ENCODE data around the gene ACOT2.
A peak's percentile ranks its signal among the peaks of the same experiment; 100 is the strongest.
"Not testable (repeated sequence)": the region's sequence is repeated elsewhere in the genome, so short reads cannot be mapped to it uniquely, and the experiment has no call there.

ACOT2 gene

DNA sequence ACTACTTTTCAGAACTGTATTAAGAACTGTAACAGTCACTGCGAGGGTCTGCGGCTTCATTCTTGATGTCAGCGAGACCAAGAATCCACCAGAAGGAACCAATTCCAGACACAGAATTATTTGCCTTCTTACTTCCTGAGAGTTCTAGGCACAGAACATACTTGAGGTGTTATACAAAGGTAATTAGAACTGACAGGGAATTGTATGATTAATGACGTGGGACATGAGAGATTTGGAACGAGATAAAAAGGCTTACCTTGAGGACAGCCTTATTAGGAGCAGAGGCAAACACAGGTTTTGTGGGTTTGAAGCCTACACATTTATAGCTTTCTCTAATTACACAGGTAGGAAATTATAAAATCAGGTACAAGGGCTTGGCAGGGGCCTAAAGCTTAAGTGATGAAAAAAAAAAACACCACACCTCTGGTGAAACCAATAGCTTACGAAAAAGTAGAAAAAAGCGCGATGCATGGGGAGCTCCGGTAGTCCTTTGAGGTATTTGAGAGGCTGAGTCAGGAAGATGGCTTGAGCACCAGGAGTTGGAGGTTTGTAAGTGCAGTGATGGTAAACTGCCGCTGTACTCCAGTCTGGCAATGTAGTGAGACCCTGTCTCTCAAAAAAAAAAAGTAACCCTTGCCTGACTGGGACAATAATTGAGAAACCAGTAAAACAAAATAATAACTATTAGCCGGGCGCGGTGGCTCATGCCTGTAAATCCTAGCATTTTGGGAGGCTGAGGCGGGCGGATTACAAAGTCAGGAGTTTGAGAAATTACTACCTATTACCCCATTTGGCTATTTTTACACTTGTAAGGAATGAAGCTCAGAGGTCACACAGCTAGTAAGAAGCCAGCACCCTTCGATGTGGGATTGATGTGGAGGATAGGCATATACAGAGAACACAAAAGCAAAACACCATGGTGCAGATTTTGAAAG, 795 bp upstream of the ACOT2 start:
- DNase-seq (ENCODE audit: low spot score), result no peak

DNA sequence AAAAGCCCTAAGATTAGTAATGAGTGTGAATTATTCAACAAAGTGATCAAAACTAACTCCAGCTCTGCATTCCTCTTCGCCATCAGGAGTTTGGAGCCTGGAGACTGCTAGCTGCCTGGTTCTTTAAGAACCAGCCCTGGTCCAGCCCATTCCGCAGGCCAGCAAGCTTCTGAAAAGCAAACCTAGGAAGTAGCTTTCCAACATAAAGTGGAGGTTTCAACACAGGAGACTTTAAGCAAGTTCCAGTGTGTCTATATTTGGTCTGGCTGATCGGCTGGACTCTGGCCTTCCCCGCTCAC, 178 bp upstream of the ACOT2 start:
- not testable (repeated sequence) for DNase-seq (ENCODE audit: low spot score)

DNA sequence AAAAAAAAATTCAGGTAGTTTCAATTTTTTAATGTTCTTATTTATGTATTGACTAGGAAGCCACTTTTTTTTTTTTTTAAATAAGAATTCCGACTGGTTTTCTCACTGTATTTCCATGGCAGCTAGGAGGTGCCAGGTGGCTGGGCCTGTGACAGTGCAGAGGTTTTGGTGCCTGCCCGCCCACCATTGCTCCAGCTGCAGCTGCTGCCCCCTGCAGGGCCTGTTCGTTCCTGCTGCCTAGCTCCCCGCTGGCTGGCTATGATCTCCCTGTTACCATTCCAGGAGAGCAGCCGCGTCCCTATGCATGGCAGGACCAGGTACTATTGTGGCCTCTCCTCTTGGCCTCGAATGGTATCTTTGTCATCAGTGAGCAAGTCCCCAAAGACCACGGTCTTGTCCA, 1.9 kb downstream of the ACOT2 start:
- peak; percentile 34 for DNase-seq (ENCODE audit: low spot score)

DNA sequence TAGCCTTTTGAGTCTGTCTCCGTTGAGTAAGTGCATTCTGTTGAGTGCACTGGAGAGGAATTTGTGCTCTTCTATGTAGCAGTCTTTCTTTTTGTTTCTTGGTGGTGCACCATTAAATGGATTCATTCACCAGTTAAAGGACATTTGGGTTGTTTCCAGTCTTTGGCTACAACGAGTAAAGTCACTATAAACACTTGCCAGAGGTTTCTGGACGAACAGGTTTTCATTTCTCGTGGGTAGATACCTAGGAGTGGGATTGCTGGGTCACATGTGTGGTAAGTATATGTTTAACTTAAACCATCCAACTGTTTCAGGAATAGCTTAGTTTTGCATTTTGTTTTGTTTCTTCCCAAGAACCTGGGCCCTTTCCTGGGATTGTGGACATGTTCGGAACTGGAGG, 4.0 kb downstream of the ACOT2 start:
- not testable (repeated sequence) for DNase-seq (ENCODE audit: low spot score)

DNA sequence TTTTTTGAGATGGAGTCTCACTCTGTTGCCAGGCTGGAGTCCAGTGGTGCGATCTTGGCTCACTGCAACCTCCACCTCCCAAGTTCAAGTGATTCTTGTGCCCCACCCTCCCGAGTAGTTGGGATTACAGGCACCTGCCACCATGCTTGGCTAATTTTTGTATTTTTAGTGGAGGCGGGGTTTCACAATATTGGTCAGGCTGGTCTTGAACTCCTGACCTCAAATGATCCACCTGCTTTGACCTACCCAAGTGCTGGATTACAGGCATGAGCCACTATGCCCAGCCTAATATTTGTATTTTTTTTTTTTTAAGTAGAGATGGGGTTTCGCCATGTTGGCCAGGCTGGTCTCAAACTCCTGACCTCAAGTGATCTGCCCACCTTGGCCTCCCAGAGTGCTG, 4.7 kb downstream of the ACOT2 start:
- DNase-seq (ENCODE audit: low spot score), result not testable (repeated sequence)

DNA sequence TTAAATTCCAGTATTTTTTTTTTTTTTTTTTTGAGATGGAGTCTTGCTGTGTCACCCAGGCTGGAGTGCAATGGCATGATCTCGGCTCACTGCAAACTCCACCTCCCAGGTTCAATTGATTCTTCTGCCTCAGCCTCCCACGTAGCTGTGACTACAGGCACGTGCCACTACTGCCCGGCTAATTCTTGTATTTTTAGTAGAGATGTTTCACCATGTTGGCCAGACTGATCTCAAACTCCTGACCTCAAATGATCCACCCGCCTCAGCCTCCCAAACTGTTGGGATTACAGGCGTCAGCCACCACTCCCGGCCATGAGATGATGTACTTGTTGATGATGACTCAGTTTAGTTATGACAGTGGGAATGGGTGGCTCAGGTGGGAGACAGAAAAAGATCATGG, 5.2 kb downstream of the ACOT2 start:
- DNase-seq (ENCODE audit: low spot score), result not testable (repeated sequence)

DNA sequence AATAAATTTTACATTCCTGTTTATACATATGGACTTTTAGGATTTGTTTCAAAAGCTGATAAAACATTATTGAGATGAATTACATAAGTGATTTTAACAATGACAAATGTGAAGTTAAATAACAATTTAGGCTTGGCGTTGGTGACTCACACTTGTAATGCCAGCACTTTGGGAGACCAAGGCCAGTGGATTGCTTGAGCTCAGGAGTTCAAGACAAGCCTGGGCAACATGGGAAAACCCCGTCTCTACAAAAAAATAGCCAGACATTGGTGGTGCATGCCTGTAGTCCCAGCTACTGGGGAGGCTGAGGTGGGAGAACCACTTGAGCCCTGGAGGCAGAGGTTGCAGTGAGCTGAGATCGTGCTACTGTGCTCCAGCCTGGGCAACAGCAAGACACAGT, 7.4 kb downstream of the ACOT2 start:
- DNase-seq (ENCODE audit: low spot score), result no peak

DNA sequence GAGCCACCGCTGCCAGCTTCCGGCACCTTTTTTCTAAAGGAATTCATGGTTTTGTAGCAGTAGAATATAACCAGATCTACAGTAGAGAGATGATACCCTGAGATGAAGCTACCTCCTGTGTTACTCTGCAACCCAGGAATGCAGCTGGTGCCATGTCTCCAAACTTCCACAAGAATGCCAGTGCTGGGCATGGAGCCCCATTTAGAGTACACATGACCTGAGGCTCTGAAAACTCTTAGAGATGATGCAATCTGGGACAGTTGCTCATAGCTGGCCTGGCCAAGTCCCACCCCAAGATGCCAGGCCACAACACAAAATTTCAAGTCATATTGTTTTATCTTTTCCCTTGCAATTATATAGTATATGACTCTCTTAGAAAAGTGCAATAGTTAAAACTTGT, 8.2 kb downstream of the ACOT2 start:
- DNase-seq (ENCODE audit: low spot score), result not testable (repeated sequence)

DNA sequence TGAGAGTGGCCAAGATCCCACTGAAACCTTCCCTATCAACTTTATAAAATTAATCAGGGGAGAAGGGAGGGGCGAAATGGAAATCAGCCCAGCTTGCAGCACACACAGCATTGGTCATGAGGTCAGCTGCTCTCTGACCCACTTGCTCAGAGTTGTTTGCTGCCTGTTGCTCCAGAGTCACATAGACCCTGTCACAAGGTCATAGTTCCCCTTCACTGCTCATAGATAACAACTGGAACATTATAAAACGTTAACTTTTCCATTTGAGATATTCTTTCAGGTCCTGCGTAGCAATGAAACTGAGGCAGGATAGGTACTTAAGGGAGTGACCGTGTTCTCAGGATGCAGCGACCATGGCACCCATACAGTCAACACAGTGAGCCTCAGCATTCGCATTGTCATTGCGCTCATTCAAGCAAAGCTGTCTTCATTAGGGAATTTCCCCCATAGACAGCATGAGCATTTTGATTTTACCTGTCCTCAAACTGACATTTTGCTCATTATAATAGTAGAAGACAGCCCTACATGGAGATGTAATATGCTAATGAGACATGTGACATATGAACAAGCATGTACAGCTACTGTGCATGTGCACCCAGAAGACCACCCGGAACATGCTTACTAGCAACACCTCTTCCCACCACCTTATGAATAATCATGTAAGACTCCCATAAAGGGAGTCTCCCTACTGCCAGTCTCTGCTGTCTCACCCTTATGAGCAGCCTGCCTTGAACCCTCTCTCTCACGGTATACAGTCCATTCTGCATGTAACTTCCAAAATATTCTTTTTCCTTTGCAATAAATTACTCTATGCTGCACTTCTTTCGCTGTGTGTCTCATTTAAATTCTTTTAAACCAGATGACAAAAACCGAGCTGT, 13.3 kb downstream of the ACOT2 start:
- DNase-seq (ENCODE audit: low spot score), result not testable (repeated sequence)

DNA sequence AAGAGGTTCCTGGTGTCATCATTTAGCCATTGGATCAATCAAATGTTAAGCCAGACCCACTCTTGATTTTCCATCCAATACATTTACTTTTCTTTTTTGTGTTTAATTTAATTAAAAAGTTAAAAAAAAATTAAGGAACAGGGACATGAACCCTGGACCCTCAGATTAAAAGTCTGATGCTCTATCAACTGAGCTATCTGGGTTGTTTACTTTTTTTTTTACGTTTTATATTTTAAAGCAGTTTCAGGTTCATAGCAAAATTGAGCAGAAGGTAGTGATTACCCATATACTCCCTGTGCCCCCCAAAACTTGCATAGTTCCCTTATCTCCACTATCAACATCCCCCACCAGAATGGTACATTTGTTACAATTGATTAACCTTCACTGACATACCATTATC, 19.7 kb downstream of the ACOT2 start:
- DNase-seq (ENCODE audit: low spot score), result no peak

DNA sequence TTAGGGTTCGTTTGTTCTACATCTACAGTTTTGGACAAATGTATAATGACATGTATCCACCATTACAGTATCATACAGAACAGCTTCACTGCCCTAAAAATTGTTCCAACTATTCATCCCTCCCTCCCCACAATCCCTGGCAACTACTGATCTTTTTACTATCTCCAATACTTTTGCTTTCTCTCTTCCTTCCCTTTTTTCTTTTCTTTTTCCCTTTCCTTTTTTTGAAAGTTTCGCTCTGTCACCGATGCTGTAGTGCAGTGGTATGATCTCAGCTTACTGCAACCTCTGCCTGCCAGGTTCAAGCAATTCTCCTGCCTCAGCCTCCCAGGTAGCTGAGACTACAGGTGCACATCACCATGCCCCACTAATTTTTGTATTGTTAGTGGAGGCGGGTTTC, 20.1 kb downstream of the ACOT2 start:
- DNase-seq (ENCODE audit: low spot score), result no peak

DNA sequence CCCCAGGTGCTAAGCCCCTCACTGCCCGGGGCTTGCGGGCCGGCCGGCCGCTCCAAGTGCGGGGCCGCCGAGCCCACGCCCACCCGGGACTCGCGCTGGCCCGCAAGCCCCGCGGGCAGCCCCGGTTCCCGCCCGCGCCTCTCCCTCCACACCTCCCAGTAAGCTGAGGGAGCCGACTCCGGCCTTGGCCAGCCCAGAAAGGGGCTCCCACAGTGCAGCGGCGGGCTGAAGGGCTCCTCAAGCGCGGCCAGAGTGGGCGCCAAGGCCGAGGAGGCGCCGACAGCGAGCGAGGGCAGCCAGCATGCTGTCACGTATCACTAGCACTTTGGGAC, 21.6 kb downstream of the ACOT2 start:
- not testable (repeated sequence) for DNase-seq (ENCODE audit: low spot score)

DNA sequence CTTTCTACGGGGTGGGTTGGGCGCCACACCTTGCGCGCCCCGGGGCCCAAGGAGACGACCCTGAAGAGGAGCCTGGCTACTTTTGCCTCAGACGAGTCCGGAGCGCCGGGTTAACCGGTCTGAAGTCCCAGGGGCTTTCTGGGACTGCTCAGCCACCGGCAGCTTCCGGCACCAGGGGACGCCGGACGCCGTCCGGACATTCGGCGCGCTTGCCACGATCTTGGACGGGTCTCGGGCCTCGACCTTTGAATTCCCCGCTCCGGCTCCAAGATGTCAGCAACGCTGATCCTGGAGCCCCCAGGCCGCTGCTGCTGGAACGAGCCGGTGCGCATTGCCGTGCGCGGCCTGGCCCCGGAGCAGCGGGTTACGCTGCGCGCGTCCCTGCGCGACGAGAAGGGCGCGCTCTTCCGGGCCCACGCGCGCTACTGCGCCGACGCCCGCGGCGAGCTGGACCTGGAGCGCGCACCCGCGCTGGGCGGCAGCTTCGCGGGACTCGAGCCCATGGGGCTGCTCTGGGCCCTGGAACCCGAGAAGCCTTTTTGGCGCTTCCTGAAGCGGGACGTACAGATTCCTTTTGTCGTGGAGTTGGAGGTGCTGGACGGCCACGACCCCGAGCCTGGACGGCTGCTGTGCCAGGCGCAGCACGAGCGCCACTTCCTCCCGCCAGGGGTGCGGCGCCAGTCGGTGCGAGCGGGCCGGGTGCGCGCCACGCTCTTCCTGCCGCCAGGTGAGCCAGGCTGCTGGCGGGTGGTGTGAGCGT, 22.9 kb downstream of the ACOT2 start, which contains the start of gene ACOT4:
ACOT4 (plus strand) TSS at position 184 of the 760 bp plus-strand sequence; CDS start at position 271, 87 bp downstream.
- peak; percentile 58 for DNase-seq (ENCODE audit: low spot score)

DNA sequence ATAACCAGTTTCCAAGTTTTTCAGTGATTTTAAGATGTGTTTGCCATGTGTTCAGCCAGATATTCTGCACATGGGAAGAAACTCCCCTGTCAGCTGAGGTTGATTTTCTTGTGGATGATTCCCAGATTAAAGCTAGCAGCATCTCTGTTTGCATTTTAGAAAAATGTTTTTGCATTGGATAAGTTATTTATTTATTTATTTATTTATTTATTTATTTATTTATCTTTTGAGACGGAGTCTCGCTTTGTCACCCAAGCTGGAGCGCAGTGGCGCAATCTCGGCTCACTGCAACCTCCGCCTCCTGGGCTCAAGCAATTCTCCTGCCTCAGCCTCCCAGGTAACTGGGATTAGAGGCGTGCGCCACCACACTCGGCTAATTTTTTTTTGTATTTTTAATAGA, 25.5 kb downstream of the ACOT2 start:
- no peak for DNase-seq (ENCODE audit: low spot score)

DNA sequence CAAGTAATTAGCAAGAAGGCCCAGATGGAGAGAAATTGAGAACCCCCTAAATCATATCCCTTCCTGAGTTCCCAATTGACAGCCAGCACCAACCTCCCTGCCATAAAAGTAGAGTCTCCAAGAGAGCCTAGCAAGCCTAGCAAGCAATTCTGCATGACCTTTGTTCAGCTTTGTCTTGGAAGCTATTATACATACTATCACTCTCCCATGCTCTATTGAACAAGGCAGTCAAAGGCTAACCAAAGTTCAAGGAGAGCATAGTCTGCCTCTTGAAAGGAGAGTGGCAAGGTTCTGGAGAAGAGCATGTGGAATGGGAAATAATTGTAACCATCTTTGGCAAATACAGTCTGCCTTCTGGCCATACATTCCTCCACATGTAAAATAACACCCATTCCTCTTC, 30.5 kb downstream of the ACOT2 start:
- no peak for DNase-seq (ENCODE audit: low spot score)

DNA sequence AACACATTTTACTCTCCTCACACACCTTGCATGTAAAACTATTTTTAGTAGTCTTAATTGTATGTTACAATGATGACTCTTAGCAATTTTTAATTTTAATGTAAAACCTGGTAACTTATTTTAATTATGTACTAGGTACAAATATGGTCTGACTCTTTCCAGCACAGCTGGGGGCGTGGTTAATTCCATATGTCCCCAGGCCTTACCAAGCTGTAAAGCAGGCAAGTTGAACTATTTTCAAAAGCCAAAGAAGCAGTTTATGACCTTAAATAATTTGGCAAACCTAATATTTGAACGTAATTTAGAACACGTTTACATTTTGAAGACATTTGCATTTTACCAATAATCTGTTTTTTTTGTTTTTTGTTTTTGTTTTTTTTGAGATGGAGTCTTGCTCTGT, 34.0 kb downstream of the ACOT2 start:
- no peak for DNase-seq (ENCODE audit: low spot score)

DNA sequence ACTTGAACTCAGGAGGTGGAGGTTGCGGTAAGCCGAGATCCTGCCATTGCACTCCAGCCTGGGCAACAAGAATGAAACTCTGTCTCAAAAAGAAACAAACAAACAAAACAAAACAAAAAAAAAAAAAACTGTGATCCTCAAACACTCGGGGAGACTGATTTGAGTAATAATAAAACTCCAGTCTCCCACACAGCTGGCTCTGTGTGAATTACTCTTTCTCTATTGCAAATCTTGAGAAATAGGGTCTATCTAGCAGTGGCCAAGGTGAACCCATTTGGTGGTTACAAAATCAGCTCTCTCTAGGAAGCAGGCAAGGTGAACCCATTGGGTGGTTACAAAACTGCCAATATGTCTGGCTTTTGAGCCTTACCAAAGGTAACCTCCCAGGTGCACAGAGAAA, 37.3 kb downstream of the ACOT2 start:
- DNase-seq (ENCODE audit: low spot score), result no peak

DNA sequence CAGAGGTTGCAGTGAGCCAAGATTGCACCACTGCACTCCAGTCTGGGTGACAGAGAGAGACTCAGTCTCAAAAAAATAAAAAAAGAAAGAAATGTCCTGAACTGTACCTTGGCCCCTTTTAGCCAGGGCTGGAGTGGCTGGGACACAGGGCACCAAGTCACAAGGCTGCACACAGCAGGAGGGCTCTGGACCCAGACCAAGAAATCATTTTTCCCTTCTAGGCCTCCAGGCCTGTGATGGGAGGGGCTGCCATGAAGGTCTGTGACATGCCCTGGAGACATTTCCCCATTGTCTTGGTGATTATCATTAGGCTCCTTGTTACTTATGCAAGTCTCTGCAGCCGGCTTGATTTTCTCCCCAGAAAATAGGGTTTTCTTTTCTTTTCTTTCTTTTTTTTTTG, 38.2 kb downstream of the ACOT2 start:
- DNase-seq (ENCODE audit: low spot score), result no peak

DNA sequence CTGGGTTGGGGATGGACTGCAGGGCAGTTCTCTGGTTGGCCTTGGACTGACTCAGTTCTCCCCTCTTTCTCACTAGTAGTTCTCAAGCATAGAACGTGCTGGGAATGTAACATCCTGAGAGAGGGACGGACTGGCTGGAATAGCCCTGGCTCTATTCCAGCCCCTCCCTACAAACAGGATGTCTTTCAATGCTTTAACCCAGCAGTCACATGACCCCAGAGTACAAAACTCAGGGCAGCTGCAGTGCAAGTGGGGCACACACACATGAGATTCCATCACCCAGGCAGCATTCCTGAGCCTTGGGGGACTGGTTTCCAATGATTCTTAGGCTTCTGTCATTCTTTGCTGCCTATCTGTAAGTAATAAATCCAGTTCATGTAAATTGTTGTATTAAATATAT, 41.7 kb downstream of the ACOT2 start:
- no peak for DNase-seq (ENCODE audit: low spot score)

DNA sequence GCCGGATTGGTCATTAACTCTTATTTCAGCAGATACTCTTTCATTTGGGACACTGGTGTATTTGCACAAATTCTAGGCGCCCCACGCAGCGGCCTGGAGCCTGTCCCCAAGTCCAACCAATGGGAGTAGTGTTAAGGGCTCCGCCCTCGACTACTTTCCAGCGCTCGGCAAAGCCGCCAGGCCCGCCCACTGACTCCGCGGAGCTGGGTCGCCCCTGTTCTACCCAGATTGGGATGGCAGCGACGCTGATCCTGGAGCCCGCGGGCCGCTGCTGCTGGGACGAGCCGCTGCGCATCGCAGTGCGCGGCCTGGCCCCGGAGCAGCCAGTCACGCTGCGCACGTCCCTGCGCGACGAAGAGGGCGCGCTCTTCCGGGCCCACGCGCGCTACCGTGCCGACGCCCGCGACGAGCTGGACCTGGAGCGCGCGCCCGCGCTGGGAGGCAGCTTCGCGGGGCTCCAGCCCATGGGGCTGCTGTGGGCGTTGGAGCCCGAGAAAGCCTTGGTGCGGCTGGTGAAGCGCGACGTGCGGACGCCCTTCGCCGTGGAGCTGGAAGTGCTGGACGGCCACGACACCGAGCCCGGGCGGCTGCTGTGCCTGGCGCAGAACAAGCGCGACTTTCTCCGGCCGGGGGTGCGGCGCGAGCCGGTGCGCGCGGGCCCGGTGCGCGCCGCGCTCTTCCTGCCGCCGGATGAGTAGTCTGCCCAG, 43.5 kb downstream of the ACOT2 start, which contains the start of gene ACOT6:
ACOT6 (plus strand) TSS at position 179 of the 707 bp plus-strand sequence; CDS start at position 234, 55 bp downstream.
- DNase-seq (ENCODE audit: low spot score), result peak; percentile 85

DNA sequence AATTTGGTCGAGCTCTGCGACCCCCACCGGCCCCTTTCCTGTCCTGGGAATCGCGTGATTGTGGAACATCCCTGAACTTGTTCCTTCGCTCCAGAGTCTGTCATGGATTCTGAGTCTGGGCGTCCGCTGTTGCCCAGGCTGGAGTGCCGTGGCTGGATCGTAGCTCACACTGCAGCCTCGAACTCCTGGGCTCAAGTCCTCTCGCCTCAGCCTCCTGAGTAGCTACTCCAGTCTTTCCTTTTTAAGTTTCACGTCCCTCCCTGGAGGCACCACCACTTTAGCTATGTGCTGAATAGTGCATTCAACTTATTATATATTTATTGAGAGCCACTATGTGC, 44.0 kb downstream of the ACOT2 start:
- peak; percentile 30 for DNase-seq (ENCODE audit: low spot score)

Measured in HuH-7 (cell line).